Fibroblast of lung (primary cell): ENCODE measurements around the gene WDR83. TPM values are rescaled to one million over a fixed set of nuclear protein-coding genes. Genes with fewer than 3 reads are reported as not detected.

Experiments used
- DNase-seq, 2 donors: peaks; one replicate each; pipeline versions ENCODE4 v3.0.0 to v3.0.0-alpha.2; 2010; ENCODE audit warnings: low read depth in 2 of 2
- H2AFZ ChIP-seq: 2 replicates; pipeline ENCODE4 v1.5.1; 2012; ENCODE audit warnings: low read length, control low read depth, inconsistent platforms
- H3K27ac ChIP-seq: 2 replicates; pipeline ENCODE4 v1.5.1; 2011; ENCODE audit warnings: low read length, control low read depth; ENCODE audit not compliant: insufficient read depth
- H3K27me3 ChIP-seq: 2 replicates; pipeline ENCODE4 v1.5.1; 2011; ENCODE audit warnings: mild to moderate bottlenecking, low read length; ENCODE audit not compliant: control insufficient read depth, insufficient read depth
- H3K36me3 ChIP-seq: 2 replicates; pipeline ENCODE4 v1.5.1; 2011; ENCODE audit warnings: low read length; ENCODE audit not compliant: control insufficient read depth, insufficient read depth
- H3K4me1 ChIP-seq: 2 replicates; pipeline ENCODE4 v1.5.1; 2011; ENCODE audit warnings: low read length; ENCODE audit not compliant: control insufficient read depth, insufficient read depth; ENCODE audit errors: extremely low read depth
- H3K4me2 ChIP-seq: 2 replicates; pipeline ENCODE4 v1.5.1; 2011; ENCODE audit warnings: low read length, control low read depth; ENCODE audit not compliant: insufficient read depth; ENCODE audit errors: extremely low read depth
- H3K4me3 ChIP-seq, 4 experiments: fragments of 200-600 bp in 1 of 4; sonication (generic) in 1 of 4; replicated peaks in 1 of 4; 2 replicates each; pipeline ENCODE4 v1.5.1; 2011 to 2016; ENCODE audit warnings: low read length in 4 of 4, low read depth in 3 of 4, mild to moderate bottlenecking in 3 of 4, control low read depth in 2 of 4, inconsistent platforms in 1 of 4, mixed read lengths in 1 of 4; ENCODE audit not compliant: insufficient read depth in 1 of 4; ENCODE audit errors: control extremely low read depth in 1 of 4
- H3K79me2 ChIP-seq: 2 replicates; pipeline ENCODE4 v1.5.1; 2012; ENCODE audit warnings: mild to moderate bottlenecking, low read length, inconsistent platforms; ENCODE audit not compliant: control insufficient read depth, insufficient read depth
- H3K9ac ChIP-seq: 2 replicates; pipeline ENCODE4 v1.5.1; 2011; ENCODE audit warnings: mild to moderate bottlenecking, low read length, control low read depth; ENCODE audit not compliant: insufficient read depth
- H3K9me3 ChIP-seq: 2 replicates; pipeline ENCODE4 v1.5.1; 2012; ENCODE audit warnings: low read depth, low read length; ENCODE audit not compliant: control insufficient read depth, insufficient read depth
- H4K20me1 ChIP-seq: 2 replicates; pipeline ENCODE4 v1.5.1; 2011; ENCODE audit warnings: low read length; ENCODE audit not compliant: control insufficient read depth, insufficient read depth; ENCODE audit errors: extremely low read depth
- EZH2 ChIP-seq: IDR thresholded peaks from 2 replicates; pipeline ENCODE4 v1.5.1; 2012; ENCODE audit warnings: low read length, control low read depth, mild to moderate bottlenecking; ENCODE audit errors: missing control alignments
- polyA plus RNA-seq, 2 donors: library from polyadenylated mRNA; depleted of rRNA in 1 of 2; stranded (reverse) in 1 of 2; unstranded in 1 of 2; fragments of >200 nt; gene quantifications; 2 replicates each; pipeline ENCODE4 v1.2.1, GENCODE V29; 2011 to 2012; ENCODE audit warnings: missing spikeins in 1 of 2
- total RNA-seq: library from RNA; depleted of rRNA; stranded (reverse); fragments of >200 nt; gene quantifications from 2 replicates; pipeline ENCODE4 v1.2.1, GENCODE V29; 2014
- TF ChIP-seq, protein P1 (sequence below), 2 donors: IDR thresholded peaks in 1 of 2; conservative IDR thresholded peaks in 1 of 2; 1 replicate in 1 of 2; 2 replicates in 1 of 2; pipeline ENCODE4 v1.5.1; 2011 to 2012; ENCODE audit warnings: low read length in 2 of 2, control low read depth in 1 of 2, inconsistent platforms in 1 of 2, low read depth in 1 of 2, mild to moderate bottlenecking in 1 of 2

WDR83 gene
- total and polyA plus RNA-seq, 2 donors (not counting 1 experiment from before 2014, with no cell fraction given), result 4.1 to 11.7 TPM

GRCh38 chr19:12648088-12648487 is 18.5 kb upstream of the WDR83 start:
- Histone ChIP-seq H3K4me2 (no peak overlapping the region), H3K4me3 (peak overlapping the region in 1 of 4 experiments; percentile 14), H4K20me1 (no peaks in the 10 kb centered on the region), H3K27me3 (no peaks in the 10 kb centered on the region), H2AFZ (no peak overlapping the region), H3K79me2 (no peaks in the 10 kb centered on the region), H3K36me3 (no peaks in the 10 kb centered on the region), H3K27ac (no peak overlapping the region), H3K9me3 (no peaks in the 10 kb centered on the region), H3K9ac (no peak overlapping the region), H3K4me1 (no peaks in the 10 kb centered on the region)
- DNase-seq, result no peak
- TF ChIP-seq, protein P1, sequence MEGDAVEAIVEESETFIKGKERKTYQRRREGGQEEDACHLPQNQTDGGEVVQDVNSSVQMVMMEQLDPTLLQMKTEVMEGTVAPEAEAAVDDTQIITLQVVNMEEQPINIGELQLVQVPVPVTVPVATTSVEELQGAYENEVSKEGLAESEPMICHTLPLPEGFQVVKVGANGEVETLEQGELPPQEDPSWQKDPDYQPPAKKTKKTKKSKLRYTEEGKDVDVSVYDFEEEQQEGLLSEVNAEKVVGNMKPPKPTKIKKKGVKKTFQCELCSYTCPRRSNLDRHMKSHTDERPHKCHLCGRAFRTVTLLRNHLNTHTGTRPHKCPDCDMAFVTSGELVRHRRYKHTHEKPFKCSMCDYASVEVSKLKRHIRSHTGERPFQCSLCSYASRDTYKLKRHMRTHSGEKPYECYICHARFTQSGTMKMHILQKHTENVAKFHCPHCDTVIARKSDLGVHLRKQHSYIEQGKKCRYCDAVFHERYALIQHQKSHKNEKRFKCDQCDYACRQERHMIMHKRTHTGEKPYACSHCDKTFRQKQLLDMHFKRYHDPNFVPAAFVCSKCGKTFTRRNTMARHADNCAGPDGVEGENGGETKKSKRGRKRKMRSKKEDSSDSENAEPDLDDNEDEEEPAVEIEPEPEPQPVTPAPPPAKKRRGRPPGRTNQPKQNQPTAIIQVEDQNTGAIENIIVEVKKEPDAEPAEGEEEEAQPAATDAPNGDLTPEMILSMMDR (conservative IDR thresholded peaks at IDR 0.05 in 1 of 2, IDR thresholded peaks at IDR 0.05 in 1 of 2; ENCODE audit: low read depth in 1 of 2, low read length in 2 of 2), result peak in 1 of 2 donors; percentile 28
- TF ChIP-seq EZH2, result no peak

- Histone ChIP-seq H3K4me1 (no peaks in the 10 kb centered on the region), H3K9me3 (no peaks in the 10 kb centered on the region), H3K36me3 (peaks cover under 1% of the 10 kb centered on the region), H3K4me3 (no peak overlapping the region), H4K20me1 (no peaks in the 10 kb centered on the region), H3K27me3 (no peaks in the 10 kb centered on the region), H3K27ac (no peak overlapping the region), H3K79me2 (no peaks in the 10 kb centered on the region), H2AFZ (no peak overlapping the region), H3K9ac (no peak overlapping the region), H3K4me2 (no peak overlapping the region)
- DNase-seq, result no peak
- TF ChIP-seq, protein P1 (conservative IDR thresholded peaks at IDR 0.05 in 1 of 2, IDR thresholded peaks at IDR 0.05 in 1 of 2; ENCODE audit: low read depth in 1 of 2, low read length in 2 of 2), result no peak
- no peak for TF ChIP-seq EZH2
These were observed 16.7 kb upstream of the WDR83 start for GRCh38 chr19:12649941-12650340.

- TF ChIP-seq, protein P1 (conservative IDR thresholded peaks at IDR 0.05 in 1 of 2, IDR thresholded peaks at IDR 0.05 in 1 of 2; ENCODE audit: low read depth in 1 of 2, low read length in 2 of 2), result no peak
- no peak for TF ChIP-seq EZH2
- H3K9me3 ChIP-seq, result no peaks in the 10 kb centered on the region
- peaks cover 8% of the 10 kb centered on the region for H3K36me3 ChIP-seq
- DNase-seq, result no peak
- H3K9ac ChIP-seq, result no peak overlapping the region
- no peak overlapping the region for H3K4me2 ChIP-seq
- no peaks in the 10 kb centered on the region for H4K20me1 ChIP-seq
- no peaks in the 10 kb centered on the region for H3K27me3 ChIP-seq
- no peak overlapping the region for H3K27ac ChIP-seq
- no peaks in the 10 kb centered on the region for H3K4me1 ChIP-seq
- no peak overlapping the region for H3K4me3 ChIP-seq
- no peak overlapping the region for H2AFZ ChIP-seq
- H3K79me2 ChIP-seq, result no peaks in the 10 kb centered on the region
These were observed 14.4 kb upstream of the WDR83 start for GRCh38 chr19:12652219-12652618.
